ENCODE measurements around the gene LUZP2. TPM values are rescaled to one million over a fixed set of nuclear protein-coding genes. Genes with fewer than 3 reads are reported as not detected.

Gene LUZP2
- total and polyA plus RNA-seq, 2 donors (not counting 1 experiment from before 2014, with no cell fraction given), result not detected

DNA sequence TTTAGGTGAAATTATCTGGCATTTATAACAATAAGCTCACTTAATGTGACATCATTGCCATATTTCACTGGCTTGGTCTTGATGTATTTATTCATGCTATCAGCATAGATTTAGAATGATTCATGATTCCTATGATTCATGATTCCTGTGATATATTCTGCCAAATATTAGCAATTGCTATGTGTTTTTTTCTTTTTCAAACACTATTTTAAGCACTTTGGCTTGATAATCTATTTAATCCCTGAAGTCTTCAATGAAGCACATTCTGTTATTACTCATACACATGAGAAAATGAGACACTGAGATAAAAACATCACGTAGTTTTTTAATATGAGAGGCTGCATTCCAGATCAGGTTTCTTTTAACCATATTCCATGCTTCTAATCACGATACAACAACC, 78.5 kb downstream of the LUZP2 start:
- H3K36me3 ChIP-seq (replicated peaks in 1 of 2; ENCODE audit: control extremely low read depth in 1 of 2, control insufficient read depth in 1 of 2, extremely low read depth in 1 of 2, insufficient read depth in 2 of 2, low read length in 1 of 2), result no peaks in the 10 kb centered on the region
- DNase-seq, result no peak
- H4K20me1 ChIP-seq (ENCODE audit: control insufficient read depth, insufficient read depth, low read length, poor library complexity, severe bottlenecking), result no peaks in the 10 kb centered on the region
- no peaks in the 10 kb centered on the region for H3K9me3 ChIP-seq (ENCODE audit: control extremely low read depth in 1 of 3, control insufficient read depth in 2 of 3, insufficient read depth in 1 of 3, low read length in 2 of 3)
- Mint-ChIP-seq H3K27me3 (no peaks in the 10 kb centered on the region), H3K4me1 (no peaks in the 10 kb centered on the region), H3K4me3 (no peak overlapping the region), H3K9me3 (ENCODE audit: insufficient read depth) (no peaks in the 10 kb centered on the region), H3K27ac (no peak overlapping the region)
- no peak for ATAC-seq (ENCODE audit: low read depth)
- H3K4me3 ChIP-seq (ENCODE audit: control extremely low read depth in 1 of 5, extremely low read depth in 1 of 5, insufficient read depth in 1 of 5, low read depth in 2 of 5, low read length in 4 of 5), result no peak overlapping the region
- TF ChIP-seq EZH2 (IDR thresholded peaks at IDR 0.05; ENCODE audit: borderline replicate concordance, insufficient read depth, low read depth, low read length, poor library complexity, severe bottlenecking), result no peak
- TF ChIP-seq, protein P1, sequence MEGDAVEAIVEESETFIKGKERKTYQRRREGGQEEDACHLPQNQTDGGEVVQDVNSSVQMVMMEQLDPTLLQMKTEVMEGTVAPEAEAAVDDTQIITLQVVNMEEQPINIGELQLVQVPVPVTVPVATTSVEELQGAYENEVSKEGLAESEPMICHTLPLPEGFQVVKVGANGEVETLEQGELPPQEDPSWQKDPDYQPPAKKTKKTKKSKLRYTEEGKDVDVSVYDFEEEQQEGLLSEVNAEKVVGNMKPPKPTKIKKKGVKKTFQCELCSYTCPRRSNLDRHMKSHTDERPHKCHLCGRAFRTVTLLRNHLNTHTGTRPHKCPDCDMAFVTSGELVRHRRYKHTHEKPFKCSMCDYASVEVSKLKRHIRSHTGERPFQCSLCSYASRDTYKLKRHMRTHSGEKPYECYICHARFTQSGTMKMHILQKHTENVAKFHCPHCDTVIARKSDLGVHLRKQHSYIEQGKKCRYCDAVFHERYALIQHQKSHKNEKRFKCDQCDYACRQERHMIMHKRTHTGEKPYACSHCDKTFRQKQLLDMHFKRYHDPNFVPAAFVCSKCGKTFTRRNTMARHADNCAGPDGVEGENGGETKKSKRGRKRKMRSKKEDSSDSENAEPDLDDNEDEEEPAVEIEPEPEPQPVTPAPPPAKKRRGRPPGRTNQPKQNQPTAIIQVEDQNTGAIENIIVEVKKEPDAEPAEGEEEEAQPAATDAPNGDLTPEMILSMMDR (IDR thresholded peaks at IDR 0.05), result no peak
- no peak overlapping the region for H2AFZ ChIP-seq (ENCODE audit: insufficient read depth, low read depth, low read length, poor library complexity, severe bottlenecking)
- no CpG with 5 or more reads among the region's 2 CpGs for WGBS (ENCODE audit: insufficient coverage)
- no peaks in the 10 kb centered on the region for H3K79me2 ChIP-seq (ENCODE audit: control insufficient read depth, insufficient read depth, low read length)
- H3K4me1 ChIP-seq (ENCODE audit: control insufficient read depth in 2 of 2, insufficient read depth in 2 of 2, low read length in 2 of 2), result no peaks in the 10 kb centered on the region
- CTCF ChIA-PET, result no interaction called here
- no peaks in the 10 kb centered on the region for H3K27me3 ChIP-seq (replicated peaks in 1 of 4; ENCODE audit: control extremely low read depth in 1 of 4, control insufficient read depth in 3 of 4, insufficient read depth in 4 of 4, low read length in 3 of 4)
- POLR2A ChIA-PET, result no interaction called here
- intact Hi-C loops (cut with micrococcal nuclease), result no loop called here
- no peak overlapping the region for H3K4me2 ChIP-seq (replicated peaks; ENCODE audit: low read depth, low read length, poor library complexity, severe bottlenecking)
- no peak overlapping the region for H3K27ac ChIP-seq (ENCODE audit: low read length in 2 of 2)
- H3K9ac ChIP-seq (ENCODE audit: low read length), result no peak overlapping the region

DNA sequence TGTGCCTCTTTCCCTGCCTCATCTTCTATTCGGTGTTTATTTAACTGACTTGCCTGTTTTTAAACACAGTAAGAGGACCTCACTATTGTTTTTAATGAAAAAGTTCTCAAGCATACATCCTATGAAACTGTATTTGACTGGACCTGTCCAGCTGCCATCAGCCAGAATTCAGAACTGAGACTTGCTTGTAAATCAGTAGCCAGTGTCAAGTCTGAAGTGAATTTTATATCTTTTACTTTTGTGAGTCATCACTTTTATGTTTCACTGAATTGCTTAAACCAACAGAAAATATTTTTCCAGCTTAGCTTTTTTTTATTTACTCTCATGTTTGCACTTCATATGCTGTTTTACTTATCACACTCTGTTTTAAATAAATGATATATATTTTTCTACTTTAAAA, 88.3 kb downstream of the LUZP2 start:
- Histone ChIP-seq H2AFZ (ENCODE audit: insufficient read depth, low read depth, low read length, poor library complexity, severe bottlenecking) (no peak overlapping the region), H3K27ac (ENCODE audit: low read length in 2 of 2) (no peak overlapping the region), H3K9ac (ENCODE audit: low read length) (no peak overlapping the region), H3K4me2 (replicated peaks; ENCODE audit: low read depth, low read length, poor library complexity, severe bottlenecking) (no peak overlapping the region), H3K79me2 (ENCODE audit: control insufficient read depth, insufficient read depth, low read length) (no peaks in the 10 kb centered on the region), H3K27me3 (replicated peaks in 1 of 4; ENCODE audit: control extremely low read depth in 1 of 4, control insufficient read depth in 3 of 4, insufficient read depth in 4 of 4, low read length in 3 of 4) (no peaks in the 10 kb centered on the region), H3K36me3 (replicated peaks in 1 of 2; ENCODE audit: control extremely low read depth in 1 of 2, control insufficient read depth in 1 of 2, extremely low read depth in 1 of 2, insufficient read depth in 2 of 2, low read length in 1 of 2) (no peaks in the 10 kb centered on the region), H3K4me3 (ENCODE audit: control extremely low read depth in 1 of 5, extremely low read depth in 1 of 5, insufficient read depth in 1 of 5, low read depth in 2 of 5, low read length in 4 of 5) (no peak overlapping the region), H3K4me1 (ENCODE audit: control insufficient read depth in 2 of 2, insufficient read depth in 2 of 2, low read length in 2 of 2) (no peaks in the 10 kb centered on the region), H3K9me3 (ENCODE audit: control extremely low read depth in 1 of 3, control insufficient read depth in 2 of 3, insufficient read depth in 1 of 3, low read length in 2 of 3) (no peaks in the 10 kb centered on the region), H4K20me1 (ENCODE audit: control insufficient read depth, insufficient read depth, low read length, poor library complexity, severe bottlenecking) (no peaks in the 10 kb centered on the region)
- ChIA-PET POLR2A (no interaction called here), CTCF (no interaction called here)
- Mint-ChIP-seq H3K9me3 (ENCODE audit: insufficient read depth) (no peaks in the 10 kb centered on the region), H3K27ac (no peak overlapping the region), H3K4me1 (no peaks in the 10 kb centered on the region), H3K4me3 (no peak overlapping the region), H3K27me3 (no peaks in the 10 kb centered on the region)
- intact Hi-C loops (cut with micrococcal nuclease), result no loop called here
- no peak for TF ChIP-seq EZH2 (IDR thresholded peaks at IDR 0.05; ENCODE audit: borderline replicate concordance, insufficient read depth, low read depth, low read length, poor library complexity, severe bottlenecking)
- TF ChIP-seq, protein P1 (IDR thresholded peaks at IDR 0.05), result no peak
- WGBS (ENCODE audit: insufficient coverage), result no CpG with 5 or more reads among the region's 1 CpG
- DNase-seq (no peak), ATAC-seq (ENCODE audit: low read depth) (no peak)
